ENCODE measurements around the gene INTS15.

DNA sequence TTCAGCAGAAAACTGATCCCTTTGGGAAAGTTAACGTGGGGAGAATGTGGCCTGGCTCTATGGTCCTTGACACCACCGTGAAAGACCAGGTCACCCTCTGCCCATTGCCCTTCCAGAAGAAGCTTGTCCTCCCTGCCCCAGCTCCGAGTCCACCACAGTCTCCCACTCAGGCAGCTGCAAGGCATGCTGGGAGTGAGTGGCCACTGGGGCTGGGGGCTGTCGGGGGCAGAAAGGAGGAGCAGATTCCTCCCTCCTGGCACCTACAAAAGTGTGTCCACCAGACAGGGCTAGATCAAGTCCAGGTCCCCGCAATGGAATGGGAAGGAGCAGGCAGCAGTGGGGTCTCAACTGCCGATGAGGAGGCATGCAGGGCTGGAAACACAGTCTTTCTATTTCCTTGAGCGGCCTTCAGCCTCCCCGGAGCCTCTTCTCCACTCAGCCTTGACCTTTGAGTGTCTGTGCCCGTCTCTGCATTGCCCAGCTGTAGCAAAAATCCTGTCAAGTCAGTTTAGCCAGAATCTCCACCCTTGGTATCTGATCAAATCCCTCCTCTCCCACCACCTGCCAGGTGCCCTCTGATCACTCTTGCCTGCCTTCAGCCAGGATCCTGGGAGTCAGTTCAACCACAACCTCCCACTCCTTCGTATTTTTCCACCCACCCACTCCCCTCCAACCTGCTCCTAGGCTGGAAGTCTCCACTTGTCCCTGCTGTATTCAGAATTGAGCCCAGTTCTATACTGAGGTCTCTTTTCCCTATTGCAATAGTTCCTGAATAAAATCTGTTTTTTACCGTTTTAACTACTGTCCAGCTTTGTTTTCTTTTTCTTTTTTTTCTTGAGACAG is 40.4 kb downstream of the INTS15 start:
- TF ChIP-seq EZH2 (IDR thresholded peaks at IDR 0.05; ENCODE audit: insufficient read depth, low read length), result no peak
- TF ChIP-seq, protein P1, sequence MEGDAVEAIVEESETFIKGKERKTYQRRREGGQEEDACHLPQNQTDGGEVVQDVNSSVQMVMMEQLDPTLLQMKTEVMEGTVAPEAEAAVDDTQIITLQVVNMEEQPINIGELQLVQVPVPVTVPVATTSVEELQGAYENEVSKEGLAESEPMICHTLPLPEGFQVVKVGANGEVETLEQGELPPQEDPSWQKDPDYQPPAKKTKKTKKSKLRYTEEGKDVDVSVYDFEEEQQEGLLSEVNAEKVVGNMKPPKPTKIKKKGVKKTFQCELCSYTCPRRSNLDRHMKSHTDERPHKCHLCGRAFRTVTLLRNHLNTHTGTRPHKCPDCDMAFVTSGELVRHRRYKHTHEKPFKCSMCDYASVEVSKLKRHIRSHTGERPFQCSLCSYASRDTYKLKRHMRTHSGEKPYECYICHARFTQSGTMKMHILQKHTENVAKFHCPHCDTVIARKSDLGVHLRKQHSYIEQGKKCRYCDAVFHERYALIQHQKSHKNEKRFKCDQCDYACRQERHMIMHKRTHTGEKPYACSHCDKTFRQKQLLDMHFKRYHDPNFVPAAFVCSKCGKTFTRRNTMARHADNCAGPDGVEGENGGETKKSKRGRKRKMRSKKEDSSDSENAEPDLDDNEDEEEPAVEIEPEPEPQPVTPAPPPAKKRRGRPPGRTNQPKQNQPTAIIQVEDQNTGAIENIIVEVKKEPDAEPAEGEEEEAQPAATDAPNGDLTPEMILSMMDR (IDR thresholded peaks at IDR 0.05; ENCODE audit: insufficient read depth, low read depth, low read length), result no peak

Measured in astrocyte (in vitro differentiated cells and primary cell).